ENCODE data around the gene PLIN5.
"Not testable (repeated sequence)": the region's sequence is repeated elsewhere in the genome, so short reads cannot be mapped to it uniquely, and the experiment has no call there.

Gene PLIN5

GRCh38 chr19:4542896-4543841, 8.1 kb upstream of the PLIN5 start:
- DNase-seq: no peak

GRCh38 chr19:4541806-4542145, 6.8 kb upstream of the PLIN5 start:
- DNase-seq: not testable (repeated sequence)

DNA sequence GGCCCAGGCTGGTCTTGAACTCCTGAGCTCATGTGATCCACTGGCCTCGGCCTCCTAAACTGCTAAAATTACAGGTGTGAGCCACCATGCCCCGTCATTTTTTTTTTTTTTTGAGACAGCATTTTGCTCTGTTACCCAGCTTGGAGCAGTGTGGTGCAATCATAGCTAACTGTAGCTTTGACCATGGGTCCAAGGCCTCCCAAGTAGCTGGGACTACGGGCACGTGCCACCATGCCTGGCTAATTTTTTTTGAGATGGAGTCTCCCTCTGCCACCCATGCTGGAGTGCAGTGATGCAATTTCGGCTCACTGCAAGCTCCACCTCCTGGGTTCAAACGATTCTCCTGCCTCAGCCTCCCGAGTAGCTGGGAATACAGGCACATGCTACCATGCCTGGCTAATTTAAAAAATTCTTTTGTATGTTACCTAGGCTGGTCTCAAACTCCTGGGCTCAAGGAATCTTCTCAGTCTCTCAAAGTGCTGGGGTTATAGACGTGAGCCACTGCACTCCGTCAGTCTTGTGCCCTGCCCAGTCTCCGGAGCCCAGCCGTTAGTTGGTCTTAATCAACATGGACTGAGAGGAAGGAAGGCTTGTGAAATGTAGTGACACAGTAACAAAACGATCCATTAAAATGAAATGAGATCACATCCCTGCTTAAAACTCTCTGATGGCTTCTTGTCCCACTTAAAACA, 6.2 kb upstream of the PLIN5 start:
- DNase-seq: no peak

- peak; percentile 9 for DNase-seq
These were observed 4.9 kb upstream of the PLIN5 start, which contains the start of gene LRG1 for GRCh38 chr19:4539693-4540581. LRG1 (minus strand) TSS chr19:4540036; CDS start chr19:4540013, 23 bp downstream.

DNA sequence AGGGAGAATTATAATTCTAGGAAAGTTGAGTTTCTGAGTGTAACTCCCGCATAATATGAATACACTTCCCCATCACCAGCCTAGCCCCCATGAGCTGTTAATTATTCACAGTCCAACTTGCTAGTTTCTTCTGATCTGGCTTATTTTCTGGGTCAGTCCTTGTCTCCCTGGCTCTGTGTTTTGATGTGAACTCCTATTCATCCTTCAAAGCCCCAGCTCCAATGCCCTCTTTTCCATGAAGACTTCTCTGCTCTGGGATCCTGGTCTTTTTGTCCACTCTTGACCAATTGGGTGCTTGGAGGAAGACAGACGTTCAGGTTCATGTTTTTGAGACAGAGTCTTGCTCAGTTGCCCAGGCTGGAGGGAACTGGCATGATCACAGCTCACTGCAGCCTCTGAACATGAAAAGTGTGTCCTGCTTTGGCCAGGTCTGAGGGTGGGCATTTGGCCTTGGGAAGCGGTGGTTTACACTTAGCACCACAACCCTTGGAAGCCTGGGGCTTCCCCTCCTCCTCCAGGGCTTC, 4.2 kb upstream of the PLIN5 start:
- no peak for DNase-seq

DNA sequence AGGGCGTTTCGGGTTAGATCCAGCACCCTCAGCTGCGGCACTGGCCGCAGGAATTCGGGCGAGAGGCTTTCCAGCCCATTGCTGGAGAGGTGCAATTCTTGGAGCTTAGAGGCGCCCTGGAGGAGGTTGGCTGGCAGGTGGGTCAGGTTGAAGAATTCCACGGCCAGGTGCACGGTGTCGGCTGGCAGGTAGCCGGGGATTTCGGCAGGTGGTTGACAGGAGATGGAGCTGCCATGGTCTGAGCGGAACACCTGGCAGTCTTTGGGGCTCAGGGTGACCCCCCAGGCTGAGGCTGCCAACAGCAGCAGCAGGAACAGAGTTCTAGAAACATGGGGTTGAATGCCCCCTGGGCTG, 3.6 kb upstream of the PLIN5 start:
- DNase-seq: no peak

DNA sequence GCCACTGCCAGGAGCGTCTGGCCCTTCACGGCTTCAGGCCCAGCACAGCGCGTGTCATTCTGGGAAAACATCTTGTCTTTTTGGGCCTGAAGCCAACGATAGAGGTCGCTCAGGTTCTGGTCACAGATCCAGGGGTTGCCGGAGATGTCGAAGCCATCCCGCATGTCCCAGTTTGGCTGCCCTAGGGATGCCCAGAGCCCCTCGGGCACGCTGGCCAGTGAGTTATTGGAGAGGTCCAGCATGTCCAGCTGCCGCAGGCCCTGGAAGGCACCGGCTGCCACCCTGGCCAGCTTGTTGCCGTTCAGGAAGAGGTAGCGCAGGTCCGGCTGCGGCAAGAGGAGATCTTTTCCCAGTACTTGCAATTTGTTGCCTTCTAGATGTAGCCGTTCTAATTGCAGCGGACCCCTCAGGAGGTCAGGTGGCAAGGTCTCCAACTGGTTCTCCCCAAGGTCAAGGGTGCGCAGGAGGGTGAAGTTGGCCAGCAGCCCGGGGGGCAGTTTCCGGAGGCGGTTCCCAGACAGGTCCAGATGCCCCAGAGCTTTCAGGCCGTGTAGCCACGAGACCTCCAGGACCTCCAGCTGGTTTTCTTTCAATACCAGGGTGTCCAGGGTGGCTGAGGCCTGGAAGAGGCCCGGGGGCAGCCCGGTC, 3.1 kb upstream of the PLIN5 start:
- no peak for DNase-seq

DNA sequence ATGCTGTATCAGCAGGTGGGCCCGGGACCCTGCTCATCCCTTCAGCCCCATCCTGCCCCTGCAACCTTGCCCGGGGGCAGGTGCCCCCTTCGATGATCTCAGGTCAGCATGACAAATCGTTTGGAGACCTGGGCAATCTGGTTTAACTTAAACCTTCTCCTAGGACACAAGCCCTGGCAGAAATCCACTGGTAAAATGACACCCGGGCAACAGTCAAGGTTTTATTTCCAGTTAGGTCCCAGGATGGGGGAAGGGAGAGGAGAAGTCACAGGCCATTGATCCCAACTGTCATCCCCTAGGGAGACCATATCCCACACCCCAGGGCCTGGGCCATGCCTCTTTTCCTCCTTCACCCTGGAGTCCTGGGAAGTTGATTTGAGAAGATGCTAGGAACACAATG, 1.8 kb upstream of the PLIN5 start:
- no peak for DNase-seq

DNA sequence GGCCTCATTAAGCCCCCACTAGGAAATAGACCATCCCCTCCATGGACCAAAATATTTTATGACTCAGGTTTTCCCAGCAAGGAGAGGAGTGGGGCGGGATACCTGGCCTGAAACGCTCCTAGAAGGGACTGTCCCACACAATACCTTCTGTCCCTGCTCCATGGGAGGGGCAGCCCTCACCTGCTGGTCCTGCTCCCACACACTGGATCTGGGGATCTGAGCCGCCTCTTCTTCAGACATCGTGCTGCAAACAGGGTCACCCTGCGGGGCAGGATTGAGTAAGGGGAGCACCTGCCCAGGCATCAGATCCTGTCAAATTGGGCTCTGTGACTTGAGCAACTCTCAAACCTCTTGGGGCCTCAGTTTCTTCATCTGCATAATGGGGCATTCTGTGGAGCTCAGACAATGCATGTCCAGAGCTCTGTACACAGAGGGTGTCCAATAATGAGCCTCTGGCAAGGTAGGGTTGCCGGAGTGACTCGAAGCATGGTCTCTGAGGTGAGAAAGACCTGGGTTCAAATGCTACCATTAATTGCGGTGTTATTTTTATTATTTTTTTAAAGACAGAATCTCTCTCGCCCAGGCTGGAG, 1.1 kb downstream of the PLIN5 start:
- DNase-seq: no peak

DNA sequence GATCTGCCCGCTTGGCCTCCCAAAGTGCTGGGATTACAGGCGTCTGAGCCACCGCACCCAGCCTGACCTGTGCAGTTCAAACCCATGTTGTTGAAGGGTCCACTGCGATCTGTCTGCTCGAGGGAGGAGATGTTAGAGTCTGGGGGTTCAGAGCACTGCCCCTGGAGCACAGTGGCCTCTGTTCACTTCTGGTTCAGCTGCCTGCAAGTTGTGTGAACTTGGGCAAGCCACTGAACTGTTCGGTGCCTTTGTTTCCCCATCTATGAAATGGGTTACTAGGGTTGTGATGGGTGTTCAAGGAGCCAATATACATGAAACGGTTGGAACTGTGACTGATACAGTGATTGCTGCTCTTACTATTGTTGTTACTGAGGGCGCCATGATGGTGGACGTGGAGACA, 1.7 kb downstream of the PLIN5 start:
- no peak for DNase-seq

- no peak for DNase-seq
These were observed 3.4 kb downstream of the PLIN5 start for GRCh38 chr19:4531562-4532165.

- DNase-seq: no peak
These were observed 5.0 kb downstream of the PLIN5 start for GRCh38 chr19:4529924-4530522.

DNA sequence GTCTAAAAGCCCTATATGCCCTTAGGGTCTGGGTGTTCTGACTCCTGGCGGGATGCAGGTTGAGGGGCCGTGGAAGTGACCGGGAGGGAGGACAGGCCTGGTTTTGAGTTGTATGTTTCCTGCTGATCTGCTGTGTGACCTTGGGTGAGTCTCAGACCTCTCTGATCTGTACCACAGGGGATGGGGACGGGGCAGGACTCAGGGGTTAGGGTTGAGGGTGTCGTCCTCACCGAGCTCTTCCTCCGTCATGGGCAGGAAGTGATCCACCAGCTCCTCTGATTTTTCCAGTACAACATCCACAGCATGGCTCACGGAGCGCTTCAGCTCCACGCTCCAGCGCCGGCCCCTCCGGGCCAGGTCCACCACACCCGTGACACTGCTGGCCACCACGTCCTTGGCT, 6.2 kb downstream of the PLIN5 start:
- no peak for DNase-seq

DNA sequence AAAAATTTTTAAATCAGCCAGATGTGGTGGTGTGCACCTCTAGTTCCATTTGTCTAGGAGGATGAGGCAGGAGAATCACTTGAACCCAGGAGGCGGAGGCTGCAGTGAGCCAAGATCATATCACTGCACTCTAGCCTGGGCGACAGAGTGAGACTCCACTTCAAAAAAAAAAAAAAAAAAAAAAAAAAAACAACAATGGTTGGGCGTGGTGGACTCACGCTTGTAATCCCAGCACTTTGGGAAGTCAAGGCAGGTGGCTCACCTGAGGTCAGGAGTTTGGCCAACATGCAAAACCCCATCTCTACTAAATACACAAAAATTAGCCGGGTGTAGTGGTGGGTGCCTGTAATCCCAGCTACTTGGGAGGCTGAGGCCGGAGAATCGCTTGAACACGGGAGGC, 7.6 kb downstream of the PLIN5 start:
- DNase-seq: not testable (repeated sequence)

- no peak for DNase-seq
These were observed 9.4 kb downstream of the PLIN5 start for GRCh38 chr19:4525563-4526002.

DNA sequence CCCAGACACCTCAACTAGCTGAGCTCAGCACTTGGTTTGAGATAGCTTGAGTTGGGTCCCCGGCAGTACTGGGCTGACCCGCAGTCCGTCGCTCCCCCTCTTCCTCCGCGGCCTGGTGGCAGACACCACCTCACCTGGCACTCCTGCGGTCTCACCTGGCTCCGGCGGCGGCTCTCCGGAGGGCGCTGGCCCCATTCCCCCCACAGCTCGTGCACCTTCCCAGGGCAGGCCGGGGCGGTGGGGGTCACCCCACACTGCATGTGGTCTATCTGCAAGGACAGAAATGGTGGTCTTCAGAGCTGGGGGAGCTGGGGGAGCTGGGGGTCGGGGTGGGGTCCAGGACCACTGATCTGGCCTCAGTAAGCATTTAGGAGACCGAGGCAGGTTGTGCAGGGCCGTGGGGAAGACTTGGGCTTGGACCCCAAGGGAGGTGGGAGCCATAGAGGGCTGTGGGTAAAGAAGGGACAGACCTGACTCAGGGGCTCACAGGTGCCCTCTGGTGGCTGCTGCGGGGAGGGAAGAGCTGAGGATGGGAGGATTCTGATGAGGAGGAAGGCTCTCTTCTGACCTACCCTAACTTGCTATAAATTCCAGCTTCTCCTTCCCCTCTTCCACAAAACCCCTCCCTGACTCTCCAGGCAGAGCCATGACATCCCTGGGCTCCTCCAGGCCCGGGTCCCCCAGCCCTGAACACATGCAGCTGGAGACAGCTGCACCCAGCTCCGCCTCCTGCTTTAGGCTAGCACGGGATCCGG, 10.0 kb downstream of the PLIN5 start:
- DNase-seq: peak; percentile 64

DNA sequence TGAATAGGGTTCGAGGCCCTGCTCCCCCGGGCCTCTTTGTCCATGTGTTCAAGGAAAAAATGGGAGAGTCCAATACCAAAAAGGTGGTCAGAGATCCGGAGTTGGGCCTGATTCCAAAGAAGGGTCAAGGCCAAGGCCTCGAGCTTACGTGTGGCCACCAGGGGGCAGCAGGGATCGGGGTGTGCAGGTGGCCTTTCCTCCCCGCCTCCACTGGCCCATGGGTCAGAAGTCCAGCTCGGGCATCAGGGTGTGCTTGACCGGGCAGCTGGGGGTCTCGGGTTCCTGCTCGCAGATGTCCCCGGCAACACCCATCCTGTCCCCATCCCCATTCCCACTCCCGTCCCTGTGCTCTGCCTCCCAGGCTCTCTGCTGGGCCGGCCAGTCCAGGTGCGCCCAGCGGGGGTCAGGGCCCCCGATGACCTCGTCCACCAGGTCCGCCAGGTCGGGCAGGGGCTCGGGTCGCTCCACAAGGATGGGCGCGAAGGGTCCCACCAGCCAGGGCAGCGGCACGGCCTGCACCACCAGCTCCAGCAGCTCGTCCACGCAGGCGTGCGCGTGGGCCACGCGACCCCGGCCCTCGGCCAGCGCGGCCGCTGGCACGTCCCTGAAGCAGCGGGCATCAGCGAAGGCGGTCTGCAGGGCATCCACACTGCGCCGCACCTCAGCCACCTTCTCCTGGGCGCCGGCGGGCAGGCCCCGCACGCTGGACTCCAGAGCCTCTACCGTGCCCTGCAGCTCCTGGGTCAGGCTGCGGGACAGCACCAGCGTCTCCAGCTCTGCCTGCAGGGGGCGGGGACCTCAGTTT, 11.5 kb downstream of the PLIN5 start:
- no peak for DNase-seq

GRCh38 chr19:4522291-4523002, 12.6 kb downstream of the PLIN5 start:
- DNase-seq: no peak

DNA sequence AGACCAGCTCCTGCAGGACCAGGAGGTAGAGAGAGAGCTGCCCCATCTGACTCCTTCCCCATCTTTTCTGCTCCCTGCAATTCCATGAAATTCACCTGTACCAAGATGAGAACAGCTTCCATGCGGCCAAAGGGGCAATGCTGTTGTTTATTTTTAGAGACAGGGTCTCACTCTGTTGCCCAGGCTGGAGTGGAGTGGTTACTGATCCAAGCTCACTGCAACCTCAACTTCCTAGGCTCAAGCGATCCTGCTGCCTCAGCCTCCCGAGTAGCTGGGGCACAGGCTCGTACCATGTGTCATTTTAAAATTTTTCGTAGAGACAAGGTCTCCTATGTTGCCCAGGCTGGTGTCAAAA, 13.2 kb downstream of the PLIN5 start:
- no peak for DNase-seq

All from CD4-positive, alpha-beta T cell treated with Interleukin-17A for 1 hour (primary cell).